GM19438 (cell line): ENCODE results near the gene PROCA1.
"Not testable (repeated sequence)": the region's sequence is repeated elsewhere in the genome, so short reads cannot be mapped to it uniquely, and the experiment has no call there.

Source experiments
- ATAC-seq: cut with Tn5 transposase; IDR thresholded peaks from one replicate; pipeline ENCODE4 v1.9.1; 2021; ENCODE audit warnings: low read depth; ENCODE audit not compliant: unreplicated experiment

The PROCA1 gene

GRCh38 chr17:28744104-28744971, 32.6 kb upstream of the PROCA1 start:
- no peak for ATAC-seq

DNA sequence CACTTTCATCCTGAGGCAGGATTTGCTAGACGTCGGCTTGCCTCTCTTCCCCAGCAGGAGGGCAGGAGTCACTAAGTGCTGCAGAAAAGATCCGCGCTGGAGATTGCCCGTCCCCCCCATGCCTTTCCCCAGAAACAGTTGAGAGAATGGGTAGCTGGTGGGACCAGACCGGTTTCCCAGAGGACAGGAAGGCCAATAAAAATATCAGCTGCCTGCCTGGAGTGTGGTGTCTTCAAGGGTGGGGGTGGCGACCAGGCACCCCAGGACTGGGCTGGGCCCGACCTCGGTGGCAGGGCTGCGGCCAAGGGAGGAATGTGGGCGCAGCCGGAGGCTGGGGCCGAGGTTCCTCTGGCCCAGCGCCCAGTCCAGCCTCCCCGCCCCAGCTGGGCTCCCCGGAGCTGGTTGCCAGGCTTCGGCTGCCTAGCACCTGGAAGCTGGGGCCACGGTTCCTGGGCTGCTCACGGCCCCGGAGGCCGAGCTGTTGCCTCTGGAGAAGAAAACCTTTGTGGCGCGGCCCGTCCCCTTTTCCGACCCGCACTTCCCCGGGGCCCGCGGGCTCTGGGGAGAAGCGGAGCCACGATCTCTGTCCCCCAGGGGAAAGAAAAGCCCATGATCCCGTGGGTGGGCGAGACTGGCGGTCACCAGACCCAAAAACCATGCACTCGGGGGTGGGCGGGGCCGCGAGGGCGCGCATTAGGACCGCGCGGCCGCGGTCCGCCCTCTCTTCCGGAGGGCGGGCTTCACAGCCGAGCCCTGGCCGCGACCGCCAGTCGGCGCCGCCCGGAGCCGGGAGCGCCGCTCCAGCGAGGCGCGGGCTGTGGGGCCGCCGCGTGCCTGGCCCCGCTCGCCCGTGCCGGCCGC, 31.8 kb upstream of the PROCA1 start, which contains the start of gene TRAF4:
Gene TRAF4, plus strand, starts transcription at position 769 of the 861 bp plus-strand sequence. CDS start 102 bp downstream, outside the sequence.
- peak; percentile 52 for ATAC-seq

DNA sequence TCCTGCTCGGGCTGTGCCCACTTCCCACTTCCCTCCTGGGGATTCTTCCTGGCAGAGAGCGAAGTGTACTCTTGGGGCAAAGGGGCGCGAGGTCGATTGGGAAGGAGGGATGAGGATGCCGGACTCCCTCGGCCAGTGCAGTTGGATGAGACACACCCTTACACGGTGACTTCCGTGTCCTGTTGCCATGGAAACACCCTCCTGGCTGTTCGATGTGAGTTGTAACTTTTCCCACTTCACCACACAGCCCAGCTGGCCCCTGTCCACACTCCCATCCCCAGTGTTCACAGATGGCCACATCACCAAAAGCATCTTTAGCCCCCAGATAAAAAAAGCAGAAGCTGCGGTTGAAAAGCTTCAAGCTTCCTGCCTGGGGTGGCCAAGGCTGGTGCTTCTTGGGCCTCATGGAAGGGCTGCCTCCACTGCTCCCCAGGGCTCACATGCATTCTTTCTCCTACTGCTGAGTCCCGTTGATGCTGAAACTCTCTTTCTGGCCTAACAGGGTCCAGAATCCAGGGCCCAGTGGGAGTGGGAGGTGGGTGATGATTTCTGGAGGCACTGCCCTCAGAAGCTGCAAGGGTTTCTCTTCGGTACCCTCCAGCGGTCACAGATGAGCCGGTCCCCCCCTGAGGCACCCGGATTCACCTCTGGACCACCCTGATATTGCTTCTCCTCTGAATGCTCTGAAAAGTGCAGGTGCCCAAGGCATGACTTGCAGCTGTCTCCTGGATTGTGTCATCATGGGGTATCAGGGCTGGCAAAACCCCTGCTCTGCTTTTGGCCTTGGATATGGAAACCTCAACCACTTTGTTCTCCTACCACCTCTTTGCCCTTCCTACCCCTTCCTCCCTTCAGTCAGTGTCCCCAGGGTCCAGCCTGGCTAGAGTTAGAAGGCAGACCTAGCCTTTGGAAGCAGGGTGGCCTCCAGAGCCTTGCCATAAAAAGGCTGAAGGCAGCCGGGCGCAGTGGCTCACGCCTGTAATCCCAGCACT, 30.0 kb upstream of the PROCA1 start:
- ATAC-seq, result no peak

GRCh38 chr17:28740406-28741357, 29.0 kb upstream of the PROCA1 start:
- no peak for ATAC-seq

DNA sequence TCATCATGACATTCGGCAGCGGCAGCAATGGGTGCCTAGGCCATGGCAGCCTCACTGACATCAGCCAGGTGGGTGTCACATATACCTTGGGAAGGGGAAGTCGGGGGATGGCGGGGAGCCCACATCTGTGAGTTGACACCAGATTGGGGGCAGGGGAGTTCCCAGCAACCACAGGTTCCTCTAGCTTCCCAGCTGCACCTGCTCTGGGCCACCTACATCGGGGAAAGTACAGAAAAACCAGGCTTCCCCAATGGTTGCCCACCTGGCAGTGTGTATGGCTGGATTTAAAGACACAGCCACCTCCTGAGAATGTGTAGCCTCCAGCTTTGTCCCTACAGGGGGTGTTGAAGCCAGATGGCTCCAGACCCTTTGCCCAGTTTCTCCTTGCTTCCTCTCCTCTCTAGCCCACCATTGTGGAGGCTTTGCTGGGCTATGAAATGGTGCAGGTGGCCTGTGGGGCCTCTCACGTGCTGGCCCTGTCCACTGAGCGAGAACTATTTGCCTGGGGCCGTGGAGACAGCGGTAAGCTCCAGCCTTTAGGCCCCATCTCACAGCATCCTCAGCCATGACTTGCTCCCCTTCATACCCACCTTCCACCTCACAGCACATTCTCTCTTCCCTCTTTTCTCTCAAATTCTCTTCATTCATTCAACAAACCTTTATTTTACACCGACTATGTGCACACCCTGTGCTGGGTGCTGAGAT, 27.1 kb upstream of the PROCA1 start:
- no peak for ATAC-seq

GRCh38 chr17:28737770-28738679, 26.3 kb upstream of the PROCA1 start:
- peak; percentile 52 for ATAC-seq

GRCh38 chr17:28737316-28737715, 25.6 kb upstream of the PROCA1 start:
- ATAC-seq, result no peak

DNA sequence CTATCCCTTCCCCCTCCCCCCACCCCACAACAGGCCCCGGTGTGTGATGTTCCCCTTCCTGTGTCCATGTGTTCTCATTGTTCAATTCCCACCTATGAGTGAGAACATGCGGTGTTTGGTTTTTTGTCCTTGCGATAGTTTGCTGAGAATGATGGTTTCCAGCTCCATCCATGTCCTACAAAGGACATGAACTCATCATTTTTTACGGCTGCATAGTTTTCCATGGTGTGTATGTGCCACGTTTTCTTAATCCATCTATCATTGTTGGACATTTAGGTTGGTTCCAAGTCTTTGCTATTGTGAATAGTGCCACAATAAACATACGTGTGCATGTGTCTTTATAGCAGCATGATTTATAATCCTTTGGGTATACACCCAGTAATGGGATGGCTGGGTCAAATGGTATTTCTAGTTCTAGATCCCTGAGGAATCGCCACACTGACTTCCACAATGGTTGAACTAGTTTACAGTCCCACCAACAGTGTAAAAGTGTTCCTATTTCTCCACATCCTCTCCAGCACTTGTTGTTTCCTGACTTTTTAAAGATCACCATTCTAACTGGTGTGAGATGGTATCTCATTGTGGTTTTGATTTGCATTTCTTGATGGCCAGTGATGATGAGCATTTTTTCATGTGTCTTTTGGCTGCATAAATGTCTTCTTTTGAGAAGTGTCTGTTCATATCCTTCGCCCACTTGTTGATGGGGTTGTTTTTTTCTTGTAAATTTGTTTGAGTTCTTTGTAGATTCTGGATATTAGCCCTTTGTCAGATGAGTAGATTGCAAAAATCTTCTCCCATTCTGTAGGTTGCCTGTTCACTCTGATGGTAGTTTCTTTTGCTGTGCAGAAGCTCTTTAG, 24.5 kb upstream of the PROCA1 start:
- ATAC-seq, result not testable (repeated sequence)

DNA sequence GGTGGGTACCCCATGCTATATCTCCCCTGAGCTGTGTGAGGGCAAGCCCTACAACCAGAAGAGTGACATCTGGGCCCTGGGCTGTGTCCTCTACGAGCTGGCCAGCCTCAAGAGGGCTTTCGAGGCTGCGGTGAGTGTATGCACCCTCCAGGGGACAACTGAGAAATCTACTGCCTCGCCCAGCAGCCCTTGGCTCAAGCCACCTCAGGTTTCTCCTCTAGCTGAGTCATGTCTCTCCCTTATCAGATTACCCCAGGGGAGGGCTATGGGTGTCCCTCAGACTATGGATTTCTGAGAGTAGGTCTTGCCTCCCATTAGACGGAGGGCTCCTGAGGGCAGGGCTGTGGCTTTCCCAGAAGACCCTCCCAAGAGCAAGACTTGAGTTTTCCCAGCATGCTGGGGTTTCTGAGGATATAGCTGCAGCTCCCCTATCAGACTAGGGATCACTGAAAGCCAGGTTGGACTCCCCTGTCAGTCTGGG, 23.6 kb upstream of the PROCA1 start:
- no peak for ATAC-seq

- no peak for ATAC-seq
These were observed 23.1 kb upstream of the PROCA1 start for GRCh38 chr17:28734712-28735241.

GRCh38 chr17:28733346-28733745, 21.7 kb upstream of the PROCA1 start:
- ATAC-seq, result no peak

DNA sequence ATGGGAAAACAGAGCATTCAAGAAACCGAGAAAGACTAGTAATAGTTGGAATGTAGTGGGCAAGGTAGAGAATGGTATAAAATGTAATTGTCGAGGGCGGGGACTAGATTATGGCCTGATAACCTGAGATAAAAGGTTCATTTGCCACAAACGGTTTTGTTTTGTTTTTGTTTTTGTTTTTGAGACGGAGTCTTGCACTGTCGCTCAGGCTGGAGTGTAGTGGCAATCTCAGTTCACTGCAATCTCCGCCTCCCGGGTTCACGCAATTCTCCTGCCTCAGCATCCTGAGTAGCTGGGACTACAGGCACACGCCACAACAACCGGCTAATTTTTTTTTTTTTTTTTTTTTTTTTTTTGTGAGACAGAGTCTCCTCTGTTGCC, 18.3 kb upstream of the PROCA1 start:
- ATAC-seq, result no peak

GRCh38 chr17:28728364-28729200, 16.9 kb upstream of the PROCA1 start, which contains the start of gene NEK8:
Gene NEK8, plus strand, starts transcription at chr17:28728788. Its CDS starts 26 bp downstream, at chr17:28728814.
- peak; percentile 26 for ATAC-seq

DNA sequence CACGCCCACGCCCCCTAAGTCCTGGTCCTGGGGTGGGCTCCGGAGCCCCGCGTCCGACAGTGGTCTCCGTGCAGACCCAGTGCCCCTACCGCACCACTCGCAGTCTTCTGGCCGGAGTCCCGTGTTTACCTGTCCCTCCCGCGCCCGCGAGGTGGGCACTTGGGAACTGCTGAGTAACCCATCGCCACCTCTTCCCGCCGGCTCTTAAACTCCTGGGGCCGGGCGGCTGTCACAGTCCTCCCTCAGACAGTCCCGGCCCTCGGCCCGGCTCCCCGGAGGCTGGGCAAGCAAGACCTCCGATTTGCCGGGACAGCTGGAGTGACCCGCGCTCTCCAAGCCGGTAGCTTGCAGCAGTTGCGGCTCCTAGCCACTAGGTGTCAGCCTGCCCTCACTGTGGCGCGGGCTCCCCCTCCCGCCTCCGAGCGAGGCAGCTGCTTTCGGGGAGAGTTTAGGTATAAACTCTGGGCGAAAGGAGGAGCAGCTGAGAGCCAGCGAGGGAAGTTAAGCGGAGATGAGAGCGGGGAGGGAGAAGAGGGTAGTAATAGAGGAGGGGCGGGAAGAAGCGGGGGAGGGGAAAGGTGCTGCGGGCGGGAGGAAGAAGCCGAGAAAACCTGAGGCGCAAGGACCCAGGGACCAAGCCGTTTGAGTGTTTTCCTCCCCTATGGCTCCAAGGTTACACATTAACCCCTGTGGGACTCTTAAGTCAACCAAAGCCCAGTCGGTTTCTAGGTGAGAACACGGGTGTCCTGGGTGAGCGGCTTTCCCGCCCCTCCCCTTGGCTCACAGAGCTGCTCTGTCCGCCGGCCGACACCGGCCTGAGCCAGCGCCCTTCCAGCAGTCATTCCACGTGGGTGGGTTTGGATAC, 15.2 kb upstream of the PROCA1 start:
- peak; percentile 39 for ATAC-seq
